Adrenal gland (tissue), 5 donors: ENCODE measurements around the gene ATP11A.

Experiments
- CTCF ChIP-seq, 6 experiments: fragments of 450-650 bp in 4 of 6; fragments of 200-600 bp in 2 of 6; sonication (generic) in 1 of 6; IDR thresholded peaks; 1 replicate in 5 of 6; 2 replicates in 1 of 6; pipeline versions ENCODE4 v1.5.1 to v1.8.0; 2016 to 2021; ENCODE audit warnings: antibody characterized with exemption in 6 of 6, mild to moderate bottlenecking in 2 of 6, moderate library complexity in 1 of 6
- POLR2A ChIP-seq, 2 donors: fragments of 450-650 bp; IDR thresholded peaks; one replicate each; pipeline ENCODE4 v1.6.1; 2017; ENCODE audit warnings: antibody characterized with exemption in 2 of 2, mild to moderate bottlenecking in 2 of 2, moderate library complexity in 1 of 2
- donor health status: DM: no; HTN: no; CAD: no.

DNA sequence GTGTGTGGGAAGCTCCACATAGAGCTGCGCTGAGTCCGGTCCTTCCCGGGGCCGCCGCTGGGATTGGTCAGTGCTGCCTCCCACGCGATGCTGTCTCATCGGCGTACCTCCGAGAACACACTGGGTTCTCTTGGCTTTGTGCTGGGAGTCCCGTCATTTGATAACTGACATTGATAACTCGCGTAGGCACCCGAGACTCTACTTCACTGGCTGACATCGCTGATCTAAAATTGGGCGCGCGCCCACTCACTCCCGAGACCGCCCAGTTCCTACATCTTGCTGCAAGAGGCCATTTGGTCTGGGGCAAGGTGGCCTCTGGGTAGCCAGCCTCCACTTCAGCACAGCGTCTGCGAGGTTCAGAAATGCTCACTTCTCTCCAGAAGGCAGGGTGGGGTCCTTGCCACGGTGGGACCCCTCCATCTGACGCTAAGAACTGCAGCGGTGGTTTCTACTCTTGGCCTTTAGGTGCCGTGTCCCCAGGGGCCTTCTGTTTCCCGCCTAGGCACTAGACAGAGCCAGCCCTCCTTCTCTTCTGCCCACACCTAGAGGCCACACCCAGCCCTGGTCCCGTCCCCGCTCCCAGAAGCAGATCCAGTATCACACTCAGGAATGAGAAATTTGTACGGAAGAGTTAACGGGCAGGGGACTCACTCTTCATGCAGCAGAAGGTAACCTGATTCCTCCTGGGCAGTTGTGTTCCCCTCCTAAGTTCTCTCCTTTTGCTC is 40.7 kb upstream of the ATP11A start:
- TF ChIP-seq CTCF (IDR thresholded peaks at IDR 0.05), result no peak
- no peak for TF ChIP-seq POLR2A (IDR thresholded peaks at IDR 0.05)
